ENCODE data around the gene VPS9D1.

The VPS9D1 gene

DNA sequence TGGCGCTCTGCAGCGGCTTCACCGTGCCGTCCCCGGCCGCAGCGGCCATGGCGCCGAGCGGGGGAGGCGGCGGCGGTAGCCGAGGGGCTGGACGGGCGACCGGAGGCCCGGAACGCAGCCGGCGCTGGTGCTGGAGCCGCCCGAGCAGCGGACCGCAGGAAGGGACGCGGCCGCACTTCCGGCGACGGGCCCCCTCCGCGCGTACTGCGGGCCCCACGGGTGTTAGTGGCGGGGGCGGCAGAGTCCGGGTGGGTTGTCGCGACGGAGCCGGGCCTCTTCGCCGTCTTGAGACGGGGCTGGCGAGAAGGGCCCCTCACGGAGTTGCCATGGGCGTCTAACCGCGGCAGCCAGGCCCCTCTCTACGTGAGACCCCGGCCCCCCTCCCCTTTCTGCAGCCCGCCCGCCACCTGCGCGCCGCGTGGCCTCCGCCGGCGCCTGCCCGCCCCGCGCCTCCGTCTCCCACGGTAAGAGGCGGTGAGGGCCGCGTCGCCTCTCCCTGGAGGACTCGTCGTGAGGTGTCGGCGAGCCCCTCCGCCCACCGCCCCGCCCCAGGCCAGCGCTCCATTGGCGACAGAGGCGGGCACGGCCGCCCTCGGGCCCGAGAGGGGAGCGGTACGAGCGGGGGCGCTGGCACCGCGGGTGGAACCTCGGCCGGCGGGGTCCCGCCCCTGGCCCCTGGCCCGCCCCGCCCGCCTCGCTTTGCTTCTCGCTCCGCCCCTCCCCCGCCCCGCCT, at the start of gene VPS9D1, which contains the start of gene ZNF276:
Gene VPS9D1, minus strand, starts transcription at position 86 of the 733 bp plus-strand sequence. Its CDS starts 37 bp downstream, at position 49.
Gene ZNF276, plus strand, starts transcription at position 725 of the 733 bp plus-strand sequence. CDS start 104 bp downstream, outside the sequence.
- no peak for FAIRE-seq

DNA sequence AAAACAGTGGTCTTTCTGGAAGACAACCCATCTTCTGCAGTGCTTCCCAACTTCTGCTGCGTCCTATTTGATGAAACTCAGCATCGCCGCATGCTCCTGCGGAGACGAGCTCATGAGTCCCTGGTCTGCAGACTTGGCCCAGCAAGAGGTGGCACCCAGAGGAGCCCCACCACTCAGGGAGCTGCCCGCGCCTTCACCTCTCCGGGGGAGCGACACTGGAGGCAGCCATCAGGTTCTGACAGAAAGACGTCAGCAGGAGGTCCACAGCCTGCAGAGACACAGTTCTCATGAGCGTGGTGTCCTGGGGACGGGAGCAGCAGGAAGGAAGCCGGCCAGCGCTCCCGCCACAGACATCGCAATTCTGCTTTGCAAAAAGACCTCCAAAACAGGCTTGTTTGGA, 49.7 kb upstream of the VPS9D1 start:
- FAIRE-seq = no peak

DNA sequence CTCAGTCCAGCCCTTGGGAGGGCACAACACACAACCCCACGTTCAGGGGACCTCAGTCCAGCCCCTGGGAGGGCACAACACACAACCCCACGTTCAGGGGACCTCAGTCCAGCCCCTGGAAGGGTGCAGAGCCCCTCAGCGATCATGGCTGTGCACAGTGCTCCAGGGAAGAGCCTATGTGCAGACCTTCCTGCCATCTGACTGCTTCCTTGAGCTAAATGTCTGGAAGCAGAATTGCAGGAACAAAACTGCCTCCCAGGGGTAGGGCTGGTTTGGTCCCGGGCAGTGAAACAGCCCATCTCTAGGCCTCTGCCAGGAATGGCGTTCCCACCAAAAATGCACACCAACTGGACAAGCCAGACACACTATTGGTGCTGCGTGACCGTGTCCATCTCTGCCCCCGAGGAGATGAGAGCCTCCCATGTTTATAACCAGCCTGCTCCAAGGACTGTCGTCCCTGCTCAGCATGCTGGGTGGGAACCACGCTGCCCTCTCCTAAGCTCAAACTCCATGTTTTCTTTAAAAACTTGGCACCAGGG, 44.7 kb upstream of the VPS9D1 start:
- FAIRE-seq = no peak

DNA sequence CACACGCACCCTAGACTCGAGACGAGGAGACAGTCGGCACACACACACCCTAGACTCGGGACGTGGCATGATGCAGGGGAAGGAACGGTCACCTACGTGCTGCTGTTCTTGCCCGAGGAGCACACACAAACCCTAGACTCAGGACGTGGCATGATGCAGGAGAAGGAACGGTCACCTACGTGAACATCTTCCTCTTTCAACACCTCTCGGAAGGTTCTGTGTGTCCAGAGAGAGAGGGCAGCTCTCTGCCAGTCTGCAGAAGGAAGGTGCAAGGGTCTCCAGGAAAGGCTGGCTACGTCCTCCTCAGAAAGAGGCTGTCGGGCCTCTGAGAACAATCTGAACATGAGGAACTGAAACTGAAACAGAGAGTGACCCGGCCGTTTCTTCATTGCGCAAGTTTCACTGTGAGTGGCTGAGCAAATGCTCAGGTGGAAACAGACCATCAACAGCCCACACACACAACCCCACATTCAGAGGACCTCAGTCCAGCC, 44.1 kb upstream of the VPS9D1 start:
- FAIRE-seq = no peak

DNA sequence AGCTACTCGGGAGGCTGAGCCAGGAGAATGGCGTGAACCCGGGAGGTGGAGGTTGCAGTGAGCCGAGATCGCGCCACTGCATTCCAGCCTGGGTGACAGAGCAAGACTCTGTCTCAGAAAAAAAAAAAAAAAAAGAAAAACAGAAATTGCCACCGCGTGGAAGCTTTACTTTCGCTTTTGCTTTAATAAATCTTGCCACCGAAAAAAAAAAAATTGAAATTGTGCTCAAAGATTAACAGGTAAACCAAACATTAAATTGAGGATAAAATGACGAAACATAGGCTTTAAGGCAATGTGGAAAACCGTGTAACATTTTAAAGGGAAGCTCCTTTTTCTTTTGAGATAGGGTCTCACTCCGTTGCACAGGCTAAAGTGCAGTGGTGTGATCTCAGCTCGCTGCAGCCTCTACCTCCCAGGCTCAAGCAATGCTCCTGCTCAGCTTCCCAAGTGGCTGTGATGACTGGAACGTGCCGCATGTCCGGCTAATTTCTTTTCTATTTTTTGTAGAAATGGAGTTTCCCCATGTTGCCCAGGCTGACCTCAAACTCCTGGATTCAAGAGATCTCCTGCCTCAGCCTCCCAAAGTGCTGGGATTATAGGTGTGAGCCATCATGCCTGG, 40.7 kb upstream of the VPS9D1 start:
- FAIRE-seq = no peak

GRCh38 chr16:89759746-89760340, 39.1 kb upstream of the VPS9D1 start:
- no peak for FAIRE-seq

GRCh38 chr16:89749637-89750036, 28.9 kb upstream of the VPS9D1 start:
- FAIRE-seq = no peak

DNA sequence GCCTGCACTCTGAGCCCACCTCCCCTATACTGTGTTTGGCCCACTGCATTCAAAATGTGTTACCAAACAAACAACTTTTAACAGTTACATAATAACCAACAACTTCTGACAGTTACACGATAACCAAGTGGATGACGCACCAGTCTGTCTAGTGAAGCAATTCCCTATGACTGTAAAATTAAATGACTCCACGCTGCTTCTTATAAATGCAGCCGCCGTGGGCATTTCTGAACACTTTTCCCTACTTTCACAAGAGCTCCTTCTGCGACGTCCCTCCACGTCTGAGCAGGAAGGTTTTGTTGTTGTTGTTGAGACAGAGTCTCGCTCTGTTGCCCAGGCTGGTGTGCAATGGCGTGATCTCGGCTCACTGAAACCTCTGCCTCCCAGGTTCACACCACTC, 28.2 kb upstream of the VPS9D1 start:
- no peak for FAIRE-seq

DNA sequence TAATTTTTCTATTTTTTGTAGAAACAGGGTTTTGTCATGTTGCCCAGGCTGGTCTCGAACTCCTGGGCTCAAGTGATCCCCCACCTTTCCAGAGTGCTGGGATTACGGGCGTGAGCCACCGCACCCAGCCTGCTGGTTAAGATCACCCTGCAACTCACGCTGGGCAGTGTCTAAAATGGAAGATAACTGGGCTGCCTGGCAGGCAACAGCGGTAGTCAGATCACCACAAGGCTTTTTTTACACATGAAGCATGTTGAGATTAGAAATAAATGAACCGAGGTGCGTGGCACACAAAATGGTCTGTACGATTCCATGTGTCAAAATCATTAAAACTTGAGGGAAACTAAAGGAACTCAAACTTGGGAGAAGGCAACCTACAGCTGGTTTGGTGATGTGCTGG, 27.4 kb upstream of the VPS9D1 start:
- no peak for FAIRE-seq

GRCh38 chr16:89746043-89746442, 25.3 kb upstream of the VPS9D1 start:
- no peak for FAIRE-seq

- FAIRE-seq = no peak
These were observed 24.1 kb upstream of the VPS9D1 start for GRCh38 chr16:89744813-89745212.

DNA sequence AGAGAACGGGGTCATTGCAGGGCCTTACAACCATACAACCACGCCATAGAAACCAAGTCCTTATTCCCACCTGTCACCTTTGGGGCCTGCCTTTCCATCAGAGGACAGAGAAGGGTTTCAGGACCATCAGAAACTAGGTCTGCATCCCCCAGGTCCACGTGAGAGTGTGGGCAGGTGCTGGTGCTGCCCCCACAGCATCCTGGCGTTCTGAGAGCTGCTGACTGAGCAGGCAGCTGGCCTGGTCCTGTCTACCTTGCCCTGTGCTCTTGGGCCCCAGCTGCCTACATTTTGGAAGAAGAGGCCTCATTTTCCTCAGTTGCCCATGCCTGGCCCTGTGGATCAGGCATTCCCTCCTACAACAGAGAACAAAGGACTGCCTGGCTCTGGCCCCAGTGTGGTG, 22.2 kb upstream of the VPS9D1 start:
- no peak for FAIRE-seq

DNA sequence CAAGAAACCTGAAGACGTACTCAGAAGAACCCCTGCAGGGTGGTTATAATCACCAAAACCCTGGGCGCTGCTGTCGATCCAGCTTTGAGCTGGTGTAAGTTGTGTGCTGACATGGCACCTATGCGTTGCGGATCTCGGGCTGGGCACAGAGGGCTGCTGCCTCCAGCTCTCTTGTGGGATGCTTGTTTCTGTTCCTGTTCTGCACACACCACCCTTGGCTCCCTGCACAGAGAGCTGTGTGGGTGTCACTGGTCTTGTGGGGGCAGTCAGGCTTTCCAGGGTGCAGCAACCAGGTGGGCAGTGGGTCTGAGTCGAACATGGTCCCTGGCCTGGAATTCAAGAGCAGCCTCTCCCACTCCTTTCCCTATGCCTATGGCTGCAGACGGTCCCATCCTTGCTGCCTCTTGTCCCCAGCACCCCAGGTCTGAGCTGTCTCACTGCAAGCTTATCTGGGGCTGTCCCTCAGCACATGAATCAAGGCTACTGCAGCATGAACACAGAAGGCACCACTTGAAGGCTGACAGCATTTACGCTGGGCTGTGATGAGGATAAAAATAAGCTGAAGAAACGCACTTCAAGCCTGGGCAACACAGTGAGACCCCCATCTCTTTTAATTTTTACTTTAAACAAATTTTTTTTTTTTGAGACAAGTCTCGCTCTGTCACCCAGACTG, 20.8 kb upstream of the VPS9D1 start:
- FAIRE-seq = no peak

GRCh38 chr16:89739383-89739782, 18.7 kb upstream of the VPS9D1 start:
- FAIRE-seq = no peak

DNA sequence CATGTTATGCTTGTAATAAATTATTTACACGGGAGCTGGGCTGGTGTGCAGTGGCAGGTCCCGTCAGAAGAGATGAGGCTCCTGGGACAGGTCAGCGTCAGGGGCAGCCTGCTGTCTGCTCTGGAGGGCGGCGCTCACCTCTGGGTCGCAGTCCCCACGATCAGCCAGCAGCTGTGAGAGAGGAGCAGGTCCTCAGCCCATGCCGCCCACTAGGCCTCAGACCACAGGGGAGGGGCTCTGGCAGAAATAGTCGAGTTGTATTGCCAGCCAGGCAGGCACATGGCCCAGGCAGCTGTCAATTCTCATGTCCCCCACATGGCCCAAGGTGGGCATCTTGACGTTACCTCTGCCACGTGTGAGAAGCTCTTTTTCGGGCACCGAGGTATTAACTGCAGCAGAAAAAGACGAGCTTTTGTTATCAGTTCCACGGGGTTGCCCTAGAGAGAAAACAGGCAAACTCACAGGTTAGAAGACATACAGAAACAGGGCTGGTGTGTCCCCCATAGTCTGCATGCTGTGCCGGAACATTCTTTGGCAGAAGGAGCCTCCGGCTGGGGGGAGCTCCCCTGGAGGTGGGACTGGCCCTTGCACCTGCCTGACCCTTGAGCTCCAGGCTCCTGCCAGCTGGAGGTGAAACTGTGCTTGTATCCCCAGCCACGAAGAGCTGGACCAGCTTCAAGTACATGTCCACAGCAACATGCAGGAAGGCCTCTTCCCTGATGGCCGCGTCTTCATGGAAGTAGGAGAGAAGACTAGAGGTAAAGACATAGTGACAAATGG, 18.0 kb upstream of the VPS9D1 start:
- no peak for FAIRE-seq

DNA sequence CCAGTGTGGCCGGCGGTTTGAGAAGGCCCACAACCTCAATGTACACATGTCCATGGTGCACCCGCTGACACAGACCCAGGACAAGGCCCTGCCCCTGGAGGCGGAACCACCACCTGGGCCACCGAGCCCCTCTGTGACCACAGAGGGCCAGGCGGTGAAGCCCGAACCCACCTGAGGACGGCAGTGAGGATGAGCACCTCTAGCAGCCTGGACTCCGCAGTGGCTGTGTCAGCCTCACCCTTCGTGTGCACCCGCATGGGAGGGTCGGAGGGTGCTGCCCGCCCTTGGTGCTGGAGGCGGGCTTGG, 17.3 kb upstream of the VPS9D1 start:
- no peak for FAIRE-seq

DNA sequence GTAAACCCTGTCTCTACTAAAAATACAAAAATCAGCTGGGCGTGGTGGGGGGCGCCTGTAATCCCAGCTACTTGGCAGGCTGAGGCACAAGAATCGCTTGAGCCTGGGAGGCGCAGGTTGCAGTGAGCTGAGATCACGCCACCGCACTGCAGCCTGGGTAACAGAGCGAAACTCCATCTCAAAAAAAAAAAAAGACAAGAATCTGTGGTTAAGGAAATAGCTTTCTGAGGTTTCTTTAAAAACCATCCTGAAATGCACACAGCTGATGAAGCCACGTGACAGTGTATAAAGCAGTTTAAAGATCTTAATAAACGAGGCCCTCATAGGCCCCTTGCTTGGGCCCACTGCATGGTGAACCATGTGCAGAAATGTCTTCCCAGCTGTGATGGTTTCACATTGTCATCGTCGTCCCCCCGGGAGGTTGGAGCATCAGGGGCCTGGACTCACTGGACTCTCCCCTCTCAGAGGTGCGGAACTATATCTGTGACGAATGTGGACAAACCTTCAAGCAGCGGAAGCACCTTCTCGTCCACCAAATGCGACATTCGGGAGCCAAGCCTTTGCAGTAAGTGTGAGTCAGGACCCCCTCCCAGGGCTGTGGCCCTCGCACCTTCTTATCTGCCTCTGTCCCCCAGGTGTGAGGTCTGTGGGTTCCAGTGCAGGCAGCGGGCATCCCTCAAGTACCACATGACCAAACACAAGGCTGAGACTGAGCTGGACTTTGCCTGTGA, 16.8 kb upstream of the VPS9D1 start:
- no peak for FAIRE-seq

- no peak for FAIRE-seq
These were observed 15.9 kb upstream of the VPS9D1 start for GRCh38 chr16:89736554-89736953.

DNA sequence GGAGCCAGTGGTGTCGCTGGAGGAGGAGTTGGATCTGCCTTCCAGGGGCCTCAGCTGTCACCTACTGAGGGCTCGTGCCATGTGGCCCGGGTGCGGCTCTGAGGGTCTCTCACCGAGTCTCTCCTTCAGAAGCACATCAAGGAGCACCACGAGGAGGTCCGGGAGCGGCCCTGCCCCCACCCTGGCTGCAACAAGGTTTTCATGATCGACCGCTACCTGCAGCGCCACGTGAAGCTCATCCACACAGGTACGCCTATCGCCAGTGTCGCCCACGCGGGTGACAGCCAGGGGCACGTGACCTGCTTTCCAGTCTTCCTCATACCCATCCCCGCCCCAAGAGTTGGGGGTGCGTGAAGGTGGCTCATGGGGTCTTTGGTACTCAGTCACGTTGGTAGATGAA, 13.1 kb upstream of the VPS9D1 start:
- FAIRE-seq = no peak

- no peak for FAIRE-seq
These were observed 12.6 kb upstream of the VPS9D1 start for GRCh38 chr16:89733322-89733721.

- no peak for FAIRE-seq
These were observed 12.2 kb upstream of the VPS9D1 start for GRCh38 chr16:89732918-89733242.
